Naive thymus-derived CD4-positive, alpha-beta T cell (primary cell): ENCODE data around the gene LIX1. TPM values are rescaled to one million over a fixed set of nuclear protein-coding genes. Genes with fewer than 3 reads are reported as not detected.

Experiments used
- ATAC-seq: fragments of 150-1000 bp; cut with Tn5 transposase; 2 replicates; pipeline ENCODE4 v1.10.0; 2021; ENCODE audit warnings: mild to moderate bottlenecking, moderate library complexity
- CTCF ChIA-PET: fragments of 350-600 bp; sonication (Branson Sonifier 250); formaldehyde crosslinking; loops from one replicate; lab custom pipeline; 2021; ENCODE audit warnings: antibody characterized with exemption; lab: Charles Lee
- POLR2A ChIA-PET: fragments of 350-600 bp; sonication (Branson Sonifier 250); formaldehyde crosslinking; loops from one replicate; lab custom pipeline; 2021; ENCODE audit warnings: antibody characterized with exemption, inconsistent platforms; lab: Charles Lee
- DNase-seq, 9 donors: peaks; one replicate each; pipeline versions ENCODE4 v3.0.0 to v3.0.0-alpha.2; 2020 to 2022; ENCODE audit warnings: mixed read lengths in 1 of 9
- H3K27ac ChIP-seq: one replicate; pipeline ENCODE4 v1.7.0; 2013; ENCODE audit warnings: mild to moderate bottlenecking, low read depth, low read length, moderate library complexity
- H3K27me3 ChIP-seq, 2 donors: one replicate each; pipeline ENCODE4 v1.7.0; 2013; ENCODE audit warnings: low read length in 2 of 2, mild to moderate bottlenecking in 2 of 2, moderate library complexity in 2 of 2; ENCODE audit not compliant: control insufficient read depth in 2 of 2, insufficient read depth in 2 of 2
- H3K36me3 ChIP-seq, 3 experiments: 1 replicate in 2 of 3; 2 replicates in 1 of 3; pipeline ENCODE4 v1.7.0; 2013; ENCODE audit warnings: low read length in 3 of 3, mild to moderate bottlenecking in 3 of 3, moderate library complexity in 1 of 3; ENCODE audit not compliant: insufficient read depth in 3 of 3, control insufficient read depth in 2 of 3
- H3K4me1 ChIP-seq, 2 donors: one replicate each; pipeline ENCODE4 v1.7.0; 2013; ENCODE audit warnings: low read length in 2 of 2, mild to moderate bottlenecking in 2 of 2, moderate library complexity in 1 of 2; ENCODE audit not compliant: control insufficient read depth in 2 of 2, insufficient read depth in 2 of 2
- H3K4me3 ChIP-seq: 2 replicates; pipeline ENCODE4 v1.7.0; 2013; ENCODE audit warnings: mild to moderate bottlenecking, low read length
- H3K9me3 ChIP-seq, 3 experiments: 1 replicate in 2 of 3; 2 replicates in 1 of 3; pipeline ENCODE4 v1.7.0; 2013; ENCODE audit warnings: low read length in 3 of 3; ENCODE audit not compliant: control insufficient read depth in 2 of 3
- H3K27ac Mint-ChIP-seq, 9 donors: one replicate each; pipeline ENCODE4 v1.8.0; 2020 to 2022; ENCODE audit warnings: mixed read lengths in 9 of 9, mild to moderate bottlenecking in 8 of 9, moderate library complexity in 5 of 9, inconsistent platforms in 2 of 9
- H3K27me3 Mint-ChIP-seq, 5 donors: one replicate each; pipeline ENCODE4 v1.8.0; 2021 to 2022; ENCODE audit warnings: mixed read lengths in 5 of 5, mild to moderate bottlenecking in 1 of 5
- H3K36me3 Mint-ChIP-seq, 5 donors: one replicate each; pipeline ENCODE4 v1.8.0; 2020 to 2022; ENCODE audit warnings: mixed read lengths in 5 of 5, mild to moderate bottlenecking in 3 of 5, inconsistent platforms in 1 of 5
- H3K4me1 Mint-ChIP-seq, 7 donors: one replicate each; pipeline ENCODE4 v1.8.0; 2020 to 2022; ENCODE audit warnings: mixed read lengths in 7 of 7, mild to moderate bottlenecking in 3 of 7, inconsistent platforms in 1 of 7
- H3K4me3 Mint-ChIP-seq, 10 donors: one replicate each; pipeline ENCODE4 v1.8.0; 2020 to 2022; ENCODE audit warnings: mild to moderate bottlenecking in 10 of 10, mixed read lengths in 10 of 10, moderate library complexity in 6 of 10, inconsistent platforms in 2 of 10
- H3K9me3 Mint-ChIP-seq, 11 donors: one replicate each; pipeline ENCODE4 v1.8.0; 2020 to 2022; ENCODE audit warnings: mixed read lengths in 11 of 11, mild to moderate bottlenecking in 4 of 11, inconsistent platforms in 1 of 11, moderate library complexity in 1 of 11
- intact Hi-C, 2 donors: fragments of 100-400 bp; cut with micrococcal nuclease; formaldehyde crosslinking; loops; one replicate each; pipeline ENCODE4 v1.15.1; 2023
- polyA plus RNA-seq, 2 donors: library from polyadenylated mRNA; unstranded; fragments of 300-500 nt; fragmentation: Illumina TruSeq; gene quantifications; one replicate each; pipeline ENCODE4 v1.2.3, GENCODE V29; 2021
- total RNA-seq, 6 experiments: library from RNA in 5 of 6; stranded (reverse) in 5 of 6; gene quantifications; 1 replicate in 5 of 6; 2 replicates in 1 of 6; pipeline ENCODE4 v1.2.3 and lab custom pipeline; 2021 to 2026

The LIX1 gene
- total and polyA plus RNA-seq, 7 experiments from 2014 or later: not detected

DNA sequence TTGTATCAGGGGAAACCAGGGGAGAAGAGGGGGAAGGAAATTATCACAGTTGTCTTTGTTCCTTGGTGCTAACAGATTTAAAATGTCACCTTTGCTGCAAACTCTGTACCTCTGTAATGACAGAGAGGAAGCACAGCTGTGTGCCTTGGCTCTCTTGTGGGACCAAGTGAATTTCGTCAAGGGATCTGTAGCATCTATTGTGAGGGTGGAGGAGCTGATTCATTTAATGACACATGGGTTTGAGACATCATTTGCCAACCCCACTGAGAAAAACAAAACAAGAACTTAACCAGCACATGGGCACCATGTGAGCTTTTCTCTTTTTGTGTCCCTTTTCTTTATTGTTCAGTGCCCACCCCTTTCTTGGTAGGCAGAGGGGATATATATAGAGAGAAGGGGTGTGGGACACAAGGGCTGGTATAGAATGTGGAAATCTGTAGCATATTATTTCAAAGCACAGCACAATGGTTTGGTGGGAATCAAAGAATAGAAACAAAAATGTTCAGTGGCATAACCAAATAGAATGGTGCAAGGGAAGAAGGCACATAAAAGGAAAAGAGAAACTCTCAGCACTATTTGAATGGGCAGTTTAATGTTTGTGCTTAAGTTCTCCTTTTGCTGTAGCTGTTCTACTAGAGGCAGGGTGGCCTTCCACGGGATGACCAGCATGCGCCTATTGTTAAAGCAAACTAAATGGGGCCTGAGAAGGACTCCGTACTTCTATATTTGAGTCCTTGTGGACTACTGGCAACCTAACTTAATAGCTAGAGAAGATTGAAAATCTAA is 63.3 kb downstream of the LIX1 start:
- Mint-ChIP-seq H3K4me3 (no peak overlapping the region), H3K27me3 (peaks cover 0 to 33% (median 0%) of the 10 kb centered on the region in 5 donors), H3K36me3 (no peaks in the 10 kb centered on the region), H3K9me3 (no peaks in the 10 kb centered on the region), H3K4me1 (peaks cover 7 to 19% (median 13%) of the 10 kb centered on the region in 7 donors), H3K27ac (peak overlapping the region in 1 of 9 donors; percentile 18)
- ChIA-PET CTCF (no interaction called here), POLR2A (interaction anchor here (0.7 kb wide), 1 partner anchor 8 kb away, joined by 3 read pairs; no protein-coding TSS in a partner anchor)
- Histone ChIP-seq H3K27me3 (no peaks in the 10 kb centered on the region), H3K4me1 (no peaks in the 10 kb centered on the region), H3K4me3 (no peak overlapping the region), H3K9me3 (no peaks in the 10 kb centered on the region), H3K36me3 (no peaks in the 10 kb centered on the region), H3K27ac (no peak overlapping the region)
- ATAC-seq (peak; percentile 66), DNase-seq (no peak)
- intact Hi-C loops: no loop called here

DNA sequence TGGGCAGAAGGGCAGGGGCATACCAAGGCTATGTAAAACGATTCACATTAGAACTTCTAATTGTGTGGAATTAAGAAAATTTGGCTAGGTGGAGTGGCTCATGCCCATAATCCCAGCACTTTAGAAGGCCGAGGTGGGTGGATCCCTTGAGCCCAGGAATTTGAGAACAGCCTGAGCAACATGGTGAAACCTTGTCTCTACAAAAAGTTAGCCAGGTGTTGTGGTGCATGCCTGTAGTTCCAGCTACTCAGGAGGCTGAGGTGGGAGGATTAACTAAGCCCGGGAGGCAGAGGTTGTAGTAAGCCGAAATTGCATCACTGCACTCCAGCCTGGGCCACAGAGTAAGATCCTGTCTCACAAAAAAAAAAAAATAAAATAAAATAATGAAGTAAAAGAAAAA is 65.2 kb downstream of the LIX1 start:
- ATAC-seq: no peak
- no peaks in the 10 kb centered on the region for H3K4me1 ChIP-seq
- no peaks in the 10 kb centered on the region for H3K27me3 ChIP-seq
- intact Hi-C loops: no loop called here
- CTCF ChIA-PET: no interaction called here
- Mint-ChIP-seq H3K4me1 (peaks cover 5 to 20% (median 13%) of the 10 kb centered on the region in 7 donors), H3K36me3 (peaks cover 0 to 5% (median 0%) of the 10 kb centered on the region in 5 donors), H3K27ac (no peak overlapping the region), H3K9me3 (peaks cover 0 to 4% (median 0%) of the 10 kb centered on the region in 11 donors), H3K27me3 (peaks cover 0 to 22% (median 0%) of the 10 kb centered on the region in 5 donors), H3K4me3 (no peak overlapping the region)
- H3K9me3 ChIP-seq: no peaks in the 10 kb centered on the region
- H3K4me3 ChIP-seq: no peak overlapping the region
- DNase-seq: no peak
- no peaks in the 10 kb centered on the region for H3K36me3 ChIP-seq
- POLR2A ChIA-PET: no interaction called here
- H3K27ac ChIP-seq: no peak overlapping the region

DNA sequence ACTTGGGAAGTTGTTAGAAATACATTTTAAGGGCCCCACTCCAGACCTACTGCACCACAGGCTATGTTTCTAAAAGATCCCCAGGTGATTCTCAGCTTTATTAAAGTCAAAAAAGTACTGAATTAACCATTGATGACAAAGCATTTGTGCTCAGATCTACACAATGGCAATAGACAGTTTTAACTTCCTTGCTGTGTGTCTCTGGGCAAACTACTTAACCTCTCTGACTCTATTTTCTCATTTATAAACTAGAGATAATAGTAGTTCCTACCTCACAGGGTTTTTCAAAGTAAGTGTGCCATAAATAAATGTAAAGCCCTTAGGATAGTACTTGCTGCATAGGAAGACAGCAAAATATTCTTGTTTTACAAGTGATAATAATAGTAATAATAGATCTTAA is 66.3 kb downstream of the LIX1 start:
- H3K4me1 ChIP-seq: no peaks in the 10 kb centered on the region
- DNase-seq: no peak
- H3K27me3 ChIP-seq: no peaks in the 10 kb centered on the region
- Mint-ChIP-seq H3K9me3 (peaks cover 0 to 4% (median 0%) of the 10 kb centered on the region in 11 donors), H3K27me3 (peaks cover 0 to 16% (median 0%) of the 10 kb centered on the region in 5 donors), H3K27ac (no peak overlapping the region), H3K36me3 (peaks cover 0 to 5% (median 0%) of the 10 kb centered on the region in 5 donors), H3K4me3 (no peak overlapping the region), H3K4me1 (peaks cover 0 to 14% (median 6%) of the 10 kb centered on the region in 7 donors)
- H3K9me3 ChIP-seq: no peaks in the 10 kb centered on the region
- H3K4me3 ChIP-seq: no peak overlapping the region
- CTCF ChIA-PET: interaction anchor here (0.9 kb wide), 1 partner anchor 29 kb away, joined by 4 read pairs; no protein-coding TSS in a partner anchor
- no peak for ATAC-seq
- H3K36me3 ChIP-seq: no peaks in the 10 kb centered on the region
- intact Hi-C loops: no loop called here
- H3K27ac ChIP-seq: no peak overlapping the region
- POLR2A ChIA-PET: no interaction called here

DNA sequence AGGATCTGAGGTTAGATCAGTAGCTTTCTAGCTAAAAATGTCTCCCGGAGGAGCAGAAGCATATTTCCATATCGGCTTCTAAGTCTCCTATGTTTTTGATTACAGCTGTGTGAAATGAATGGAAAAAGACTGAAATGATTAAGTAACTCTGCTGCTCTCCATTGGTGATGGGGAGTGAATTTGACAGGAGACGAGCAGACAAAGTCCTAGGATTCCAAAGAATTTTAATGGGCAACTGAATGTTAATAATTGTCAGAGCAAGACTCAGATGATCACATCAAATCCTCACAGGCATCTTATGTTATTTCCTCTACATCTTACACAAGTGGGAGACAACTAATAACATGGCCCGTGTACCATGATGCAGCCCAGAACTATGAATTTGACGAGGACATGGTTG is 66.8 kb downstream of the LIX1 start:
- POLR2A ChIA-PET: no interaction called here

DNA sequence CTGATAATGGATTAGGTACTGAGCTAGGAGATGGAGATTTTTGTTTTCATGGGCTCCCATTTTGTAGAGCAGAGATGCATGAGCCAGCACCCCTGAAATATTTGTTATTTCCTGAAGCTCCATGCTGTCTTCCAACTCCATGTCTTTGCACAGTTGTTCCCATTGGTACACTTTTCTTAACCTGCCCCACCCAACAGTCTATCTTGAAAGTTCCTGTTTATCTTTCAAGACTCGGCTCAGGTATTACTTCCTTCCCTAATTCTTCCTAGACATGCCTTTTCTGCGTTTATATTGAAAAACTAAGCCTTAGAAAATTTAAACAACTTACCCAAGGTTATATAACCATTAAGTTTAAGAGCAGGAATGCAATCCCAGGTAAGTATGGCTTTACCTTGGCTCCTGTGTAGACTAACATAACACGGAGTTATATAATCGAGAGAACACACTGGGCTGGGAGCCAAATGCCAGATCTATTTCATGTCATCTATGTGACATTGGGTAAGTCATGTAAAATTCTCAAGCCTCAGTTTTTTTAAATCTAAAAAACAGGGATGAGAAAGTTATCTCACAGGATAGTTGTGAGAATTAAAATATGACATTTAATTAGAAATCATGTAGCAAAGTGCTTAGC is 67.4 kb downstream of the LIX1 start:
- intact Hi-C loops: no loop called here
- peaks cover 0 to 4% (median 0%) of the 10 kb centered on the region in 11 donors for H3K9me3 Mint-ChIP-seq
- CTCF ChIA-PET: interaction anchor here (0.9 to 1.3 kb wide), 2 partner anchors 14 to 28 kb away, joined by 3 to 4 read pairs; no protein-coding TSS in a partner anchor
- no peaks in the 10 kb centered on the region for H3K9me3 ChIP-seq
- peaks cover 0 to 12% (median 6%) of the 10 kb centered on the region in 7 donors for H3K4me1 Mint-ChIP-seq
- no peak for DNase-seq
- H3K36me3 Mint-ChIP-seq: peaks cover 0 to 8% (median 0%) of the 10 kb centered on the region in 5 donors
- no peak overlapping the region for H3K4me3 Mint-ChIP-seq
- H3K27ac Mint-ChIP-seq: no peak overlapping the region
- H3K27me3 ChIP-seq: no peaks in the 10 kb centered on the region
- ATAC-seq: no peak
- H3K4me3 ChIP-seq: no peak overlapping the region
- peaks cover 0 to 11% (median 0%) of the 10 kb centered on the region in 5 donors for H3K27me3 Mint-ChIP-seq
- POLR2A ChIA-PET: no interaction called here
- H3K36me3 ChIP-seq: no peaks in the 10 kb centered on the region
- no peaks in the 10 kb centered on the region for H3K4me1 ChIP-seq
- no peak overlapping the region for H3K27ac ChIP-seq

More for the DNA sequence above, 66.8 kb downstream of the LIX1 start:
- no peak overlapping the region for H3K27ac ChIP-seq
- peaks cover 0 to 5% (median 0%) of the 10 kb centered on the region in 5 donors for H3K36me3 Mint-ChIP-seq
- DNase-seq (no peak), ATAC-seq (no peak)
- no peaks in the 10 kb centered on the region for H3K36me3 ChIP-seq
- H3K27ac Mint-ChIP-seq: no peak overlapping the region
- H3K4me1 ChIP-seq: no peaks in the 10 kb centered on the region
- intact Hi-C loops: no loop called here
- CTCF ChIA-PET: interaction anchor here (0.9 kb wide), 1 partner anchor 28 kb away, joined by 4 read pairs; no protein-coding TSS in a partner anchor
- no peak overlapping the region for H3K4me3 ChIP-seq
- H3K9me3 Mint-ChIP-seq: peaks cover 0 to 4% (median 0%) of the 10 kb centered on the region in 11 donors
- no peaks in the 10 kb centered on the region for H3K9me3 ChIP-seq
- H3K4me1 Mint-ChIP-seq: peaks cover 0 to 12% (median 6%) of the 10 kb centered on the region in 7 donors
- no peak overlapping the region for H3K4me3 Mint-ChIP-seq
- no peaks in the 10 kb centered on the region for H3K27me3 ChIP-seq
- H3K27me3 Mint-ChIP-seq: peaks cover 0 to 14% (median 0%) of the 10 kb centered on the region in 5 donors

DNA sequence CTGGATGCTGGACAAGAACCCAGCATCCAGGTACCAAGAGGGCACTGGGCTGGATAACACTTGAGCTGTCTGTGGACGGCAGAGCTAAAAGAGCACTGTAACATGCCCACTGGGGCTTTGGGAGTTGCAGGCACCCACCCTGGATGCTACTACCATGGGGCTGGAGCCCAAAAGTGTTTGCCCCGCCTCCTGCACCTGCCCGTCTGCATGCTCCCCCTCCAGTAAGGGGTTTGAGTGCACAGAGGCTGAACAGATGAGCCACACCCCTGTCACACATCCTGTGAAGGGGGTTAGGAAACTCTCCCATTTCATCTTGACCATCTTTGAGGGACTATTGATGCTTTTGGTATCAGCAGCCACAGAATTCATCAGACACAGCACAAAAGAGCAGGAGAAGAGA is 69.0 kb downstream of the LIX1 start:
- CTCF ChIA-PET: no interaction called here
- POLR2A ChIA-PET: no interaction called here
- Mint-ChIP-seq H3K27me3 (peaks cover 0 to 5% (median 0%) of the 10 kb centered on the region in 5 donors), H3K27ac (no peak overlapping the region), H3K9me3 (peaks cover 0 to 4% (median 0%) of the 10 kb centered on the region in 11 donors), H3K36me3 (peaks cover 0 to 8% (median 0%) of the 10 kb centered on the region in 5 donors), H3K4me3 (no peak overlapping the region), H3K4me1 (peaks cover 0 to 9% (median 4%) of the 10 kb centered on the region in 7 donors)
- Histone ChIP-seq H3K4me1 (no peaks in the 10 kb centered on the region), H3K27ac (no peak overlapping the region), H3K27me3 (no peaks in the 10 kb centered on the region), H3K9me3 (no peaks in the 10 kb centered on the region), H3K4me3 (no peak overlapping the region), H3K36me3 (no peaks in the 10 kb centered on the region)
- no peak for DNase-seq
- no peak for ATAC-seq
- intact Hi-C loops: no loop called here
